B cell (primary cell): ENCODE measurements around the gene NHP2. TPM values are rescaled to one million over a fixed set of nuclear protein-coding genes. Genes with fewer than 3 reads are reported as not detected.

ENCODE experiments used
- ATAC-seq: fragments of 200-7000 bp; cut with Tn5 transposase; one replicate; pipeline ENCODE4 v1.10.0; 2021; ENCODE audit warnings: low read depth, mild to moderate bottlenecking, moderate number of reproducible peaks, moderate library complexity
- CTCF ChIA-PET: fragments of 350-600 bp; sonication (Branson Sonifier 250); formaldehyde crosslinking; loops from one replicate; lab custom pipeline; 2021; ENCODE audit warnings: antibody characterized with exemption, inconsistent platforms; lab: Charles Lee
- POLR2A ChIA-PET: fragments of 350-600 bp; sonication (Branson Sonifier 250); formaldehyde crosslinking; loops from one replicate; lab custom pipeline; 2021; ENCODE audit warnings: antibody characterized with exemption; lab: Charles Lee
- DNase-seq: peaks from one replicate; pipeline ENCODE4 v3.0.0; 2013
- H2AFZ ChIP-seq: 2 replicates; pipeline ENCODE4 v1.6.1; 2012; ENCODE audit warnings: mild to moderate bottlenecking, low read depth, low read length; ENCODE audit not compliant: insufficient read depth, poor library complexity, severe bottlenecking
- H3K27ac ChIP-seq, 2 donors: 1 replicate in 1 of 2; 2 replicates in 1 of 2; pipeline ENCODE4 v1.5.1; 2012 to 2013; ENCODE audit warnings: low read length in 2 of 2, mild to moderate bottlenecking in 2 of 2, moderate library complexity in 1 of 2
- H3K27me3 ChIP-seq, 4 experiments: fragments of 200-600 bp in 1 of 4; sonication (generic) in 1 of 4; replicated peaks in 1 of 4; 1 replicate in 2 of 4; 2 replicates in 2 of 4; pipeline versions ENCODE4 v1.6.1 to v1.7.0; 2013 to 2016; ENCODE audit warnings: low read length in 3 of 4, mild to moderate bottlenecking in 2 of 4, mixed read lengths in 1 of 4, moderate library complexity in 1 of 4; ENCODE audit not compliant: insufficient read depth in 4 of 4, control insufficient read depth in 3 of 4; ENCODE audit errors: control extremely low read depth in 1 of 4
- H3K36me3 ChIP-seq, 2 experiments: replicated peaks in 1 of 2; 1 replicate in 1 of 2; 2 replicates in 1 of 2; pipeline versions ENCODE4 v1.6.1 to v1.7.1; 2013; ENCODE audit warnings: low read length in 1 of 2; ENCODE audit not compliant: insufficient read depth in 2 of 2, control insufficient read depth in 1 of 2; ENCODE audit errors: control extremely low read depth in 1 of 2, extremely low read depth in 1 of 2
- H3K4me1 ChIP-seq, 2 donors: fragments of 200-600 bp in 1 of 2; sonication (generic) in 1 of 2; 1 replicate in 1 of 2; 2 replicates in 1 of 2; pipeline versions ENCODE4 v1.5.1 to v1.6.1; 2013 to 2017; ENCODE audit warnings: low read length in 2 of 2; ENCODE audit not compliant: control insufficient read depth in 2 of 2, insufficient read depth in 2 of 2
- H3K4me2 ChIP-seq: replicated peaks from 2 replicates; pipeline ENCODE3; 2012; ENCODE audit warnings: mild to moderate bottlenecking, low read depth, low read length; ENCODE audit not compliant: poor library complexity, severe bottlenecking
- H3K4me3 ChIP-seq, 5 experiments: fragments of 200-600 bp in 1 of 5; sonication (generic) in 1 of 5; 1 replicate in 3 of 5; 2 replicates in 2 of 5; pipeline versions ENCODE4 v1.5.1 to v1.7.0; 2011 to 2016; ENCODE audit warnings: low read length in 4 of 5, mild to moderate bottlenecking in 4 of 5, low read depth in 2 of 5, control low read depth in 1 of 5, moderate library complexity in 1 of 5; ENCODE audit not compliant: insufficient read depth in 1 of 5; ENCODE audit errors: control extremely low read depth in 1 of 5, extremely low read depth in 1 of 5
- H3K79me2 ChIP-seq: fragments of 200-600 bp; sonication (generic); one replicate; pipeline ENCODE4 v1.6.0; 2016; ENCODE audit warnings: low read length; ENCODE audit not compliant: control insufficient read depth, insufficient read depth
- H3K9ac ChIP-seq: fragments of 200-600 bp; sonication (generic); 2 replicates; pipeline ENCODE4 v1.6.1; 2017; ENCODE audit warnings: mild to moderate bottlenecking, low read length, moderate library complexity
- H3K9me3 ChIP-seq, 3 donors: one replicate each; pipeline versions ENCODE4 v1.6.1 to v1.7.1; 2013; ENCODE audit warnings: low read length in 2 of 3; ENCODE audit not compliant: control insufficient read depth in 2 of 3, insufficient read depth in 1 of 3; ENCODE audit errors: control extremely low read depth in 1 of 3
- H4K20me1 ChIP-seq: 2 replicates; pipeline ENCODE4 v1.6.0; 2012; ENCODE audit warnings: mild to moderate bottlenecking, low read length; ENCODE audit not compliant: insufficient read depth, control insufficient read depth, poor library complexity, severe bottlenecking
- H3K27ac Mint-ChIP-seq: one replicate; pipeline ENCODE4 v1.8.0; 2021; ENCODE audit warnings: mixed read lengths
- H3K27me3 Mint-ChIP-seq: one replicate; pipeline ENCODE4 v1.8.0; 2021; ENCODE audit warnings: mixed read lengths
- H3K4me1 Mint-ChIP-seq: one replicate; pipeline ENCODE4 v1.8.0; 2021; ENCODE audit warnings: mixed read lengths
- H3K4me3 Mint-ChIP-seq: one replicate; pipeline ENCODE4 v1.8.0; 2021; ENCODE audit warnings: mixed read lengths
- H3K9me3 Mint-ChIP-seq: one replicate; pipeline ENCODE4 v1.8.0; 2022; ENCODE audit warnings: mixed read lengths; ENCODE audit not compliant: insufficient read depth
- EZH2 ChIP-seq: IDR thresholded peaks from 2 replicates; pipeline ENCODE4 v1.6.1; 2012; ENCODE audit warnings: borderline replicate concordance, low read depth, mild to moderate bottlenecking, moderate library complexity, low read length; ENCODE audit not compliant: insufficient read depth, poor library complexity, severe bottlenecking
- WGBS: methylation state at CpG from one replicate; pipeline ENCODE4 v1.1.5; 2013; ENCODE audit warnings: missing lambda C conversion rate; ENCODE audit not compliant: insufficient coverage; 5-methylcytosine and 5-hydroxymethylcytosine counted together
- intact Hi-C: fragments of 100-400 bp; cut with micrococcal nuclease; formaldehyde crosslinking; loops from one replicate; pipeline ENCODE4 v1.10.0; 2022
- polyA plus RNA-seq: library from polyadenylated mRNA; depleted of rRNA; stranded (reverse); fragments of >200 nt; gene quantifications from 2 replicates; pipeline ENCODE4 v1.2.3, GENCODE V29; 2012
- total RNA-seq, 2 donors: library from RNA; stranded (reverse); fragments of 120-200 nt in 1 of 2; gene quantifications; 1 replicate in 1 of 2; 2 replicates in 1 of 2; pipeline versions ENCODE4 v1.2.3 to v1.2.4, GENCODE V29; 2013 to 2022
- TF ChIP-seq, protein P1 (sequence below): fragments of 200-600 bp; IDR thresholded peaks from one replicate; pipeline ENCODE4 v1.8.0; 2022; ENCODE audit warnings: antibody characterized with exemption, mild to moderate bottlenecking

Gene NHP2
- total and polyA plus RNA-seq, 2 donors (not counting 1 experiment from before 2014, with no cell fraction given): 66.0 to 99.8 TPM

DNA sequence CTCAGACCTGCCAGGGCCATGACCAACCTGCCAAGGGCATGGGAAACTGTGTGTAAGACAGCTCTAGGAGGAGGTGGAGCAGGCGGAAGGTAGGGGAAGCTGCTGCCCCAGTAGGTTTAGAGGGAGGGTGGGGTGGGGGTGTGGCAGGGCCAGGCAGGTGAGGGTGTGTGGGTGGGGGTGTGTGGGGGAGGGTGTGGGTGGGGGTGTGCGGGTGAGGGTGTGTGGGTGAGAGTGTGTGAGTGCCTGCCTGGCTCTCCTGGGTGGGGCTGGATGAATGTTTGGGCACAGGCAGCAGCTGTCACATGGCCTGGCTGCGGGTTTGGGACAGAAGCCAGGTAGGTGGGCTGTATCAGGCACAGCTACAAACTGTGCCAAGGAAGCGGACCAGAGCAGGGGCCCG is 49.2 kb downstream of the NHP2 start:
- Mint-ChIP-seq H3K4me1 (peaks cover 31% of the 10 kb centered on the region), H3K27me3 (no peaks in the 10 kb centered on the region), H3K9me3 (no peaks in the 10 kb centered on the region), H3K4me3 (no peak overlapping the region), H3K27ac (no peak overlapping the region)
- no peak for ATAC-seq
- intact Hi-C loops: no loop called here
- Histone ChIP-seq H3K36me3 (no peaks in the 10 kb centered on the region), H3K4me1 (peaks cover 16 to 28% of the 10 kb centered on the region in 2 donors), H3K9me3 (no peaks in the 10 kb centered on the region), H2AFZ (no peak overlapping the region), H3K27me3 (no peaks in the 10 kb centered on the region), H3K4me2 (no peak overlapping the region), H3K9ac (no peak overlapping the region), H4K20me1 (no peaks in the 10 kb centered on the region), H3K4me3 (no peak overlapping the region), H3K27ac (no peak overlapping the region), H3K79me2 (no peaks in the 10 kb centered on the region)
- ChIA-PET CTCF (interaction anchor here (1.4 kb wide), 1 partner anchor 12 kb away, joined by 3 read pairs; no protein-coding TSS in a partner anchor), POLR2A (interaction anchor here (1.2 kb wide), 1 partner anchor 11 kb away, joined by 3 read pairs; no protein-coding TSS in a partner anchor)
- TF ChIP-seq, protein P1, sequence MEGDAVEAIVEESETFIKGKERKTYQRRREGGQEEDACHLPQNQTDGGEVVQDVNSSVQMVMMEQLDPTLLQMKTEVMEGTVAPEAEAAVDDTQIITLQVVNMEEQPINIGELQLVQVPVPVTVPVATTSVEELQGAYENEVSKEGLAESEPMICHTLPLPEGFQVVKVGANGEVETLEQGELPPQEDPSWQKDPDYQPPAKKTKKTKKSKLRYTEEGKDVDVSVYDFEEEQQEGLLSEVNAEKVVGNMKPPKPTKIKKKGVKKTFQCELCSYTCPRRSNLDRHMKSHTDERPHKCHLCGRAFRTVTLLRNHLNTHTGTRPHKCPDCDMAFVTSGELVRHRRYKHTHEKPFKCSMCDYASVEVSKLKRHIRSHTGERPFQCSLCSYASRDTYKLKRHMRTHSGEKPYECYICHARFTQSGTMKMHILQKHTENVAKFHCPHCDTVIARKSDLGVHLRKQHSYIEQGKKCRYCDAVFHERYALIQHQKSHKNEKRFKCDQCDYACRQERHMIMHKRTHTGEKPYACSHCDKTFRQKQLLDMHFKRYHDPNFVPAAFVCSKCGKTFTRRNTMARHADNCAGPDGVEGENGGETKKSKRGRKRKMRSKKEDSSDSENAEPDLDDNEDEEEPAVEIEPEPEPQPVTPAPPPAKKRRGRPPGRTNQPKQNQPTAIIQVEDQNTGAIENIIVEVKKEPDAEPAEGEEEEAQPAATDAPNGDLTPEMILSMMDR: no peak
- WGBS: 13% methylated on average over 4 of the region's 5 CpGs
- DNase-seq: no peak

DNA sequence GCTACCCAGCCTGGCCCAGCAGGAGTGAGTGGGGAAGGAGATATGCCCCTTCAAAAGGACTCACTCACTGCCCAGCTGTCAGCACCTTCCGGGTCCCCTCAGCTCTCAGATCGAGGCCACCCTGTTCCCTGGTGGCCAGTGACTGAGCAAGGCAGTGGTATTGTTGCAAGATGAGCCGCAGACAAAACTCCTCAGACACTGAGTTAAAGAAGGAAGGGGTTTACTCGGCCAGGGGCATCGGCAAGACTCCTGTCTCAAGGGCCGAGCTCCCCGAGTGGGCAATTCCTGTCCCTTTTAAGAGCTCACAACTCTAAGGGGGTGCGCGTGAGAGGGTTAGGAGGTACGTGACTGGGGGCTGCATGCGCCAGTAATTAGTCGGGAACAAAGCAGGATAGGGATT is 50.1 kb downstream of the NHP2 start:
- ChIA-PET CTCF (interaction anchor here (1.4 kb wide), 1 partner anchor 13 kb away, joined by 3 read pairs; no protein-coding TSS in a partner anchor), POLR2A (no interaction called here)
- WGBS: no CpG with 5 or more reads among the region's 12 CpGs
- H3K27me3 Mint-ChIP-seq: no peaks in the 10 kb centered on the region
- no peaks in the 10 kb centered on the region for H3K9me3 ChIP-seq
- no peak overlapping the region for H3K4me3 ChIP-seq
- no peak overlapping the region for H3K9ac ChIP-seq
- H2AFZ ChIP-seq: no peak overlapping the region
- H3K4me1 Mint-ChIP-seq: peaks cover 24% of the 10 kb centered on the region
- H3K36me3 ChIP-seq: no peaks in the 10 kb centered on the region
- no peaks in the 10 kb centered on the region for H3K79me2 ChIP-seq
- no peaks in the 10 kb centered on the region for H4K20me1 ChIP-seq
- ATAC-seq (no peak), DNase-seq (no peak)
- H3K4me2 ChIP-seq: no peak overlapping the region
- H3K4me1 ChIP-seq: peaks cover 7 to 19% of the 10 kb centered on the region in 2 donors
- no peak overlapping the region for H3K4me3 Mint-ChIP-seq
- TF ChIP-seq EZH2: no peak
- TF ChIP-seq, protein P1: no peak
- H3K27ac ChIP-seq: no peak overlapping the region
- no peaks in the 10 kb centered on the region for H3K9me3 Mint-ChIP-seq
- no peaks in the 10 kb centered on the region for H3K27me3 ChIP-seq
- H3K27ac Mint-ChIP-seq: no peak overlapping the region
- intact Hi-C loops: no loop called here

Other genes starting within 250 kb of the NHP2 start
- gene PROP1, start 157.6 kb downstream of the NHP2 start, total RNA-seq: not detected in 2 replicates
- gene PROP1, start 157.6 kb downstream of the NHP2 start, polyA plus RNA-seq: not detected in 2 replicates
- 47.2 and 48.7 TPM in 2 replicates for gene N4BP3, start 40.4 kb downstream of the NHP2 start, total RNA-seq
- 13.3 and 18.3 TPM in 2 replicates for gene N4BP3, start 40.4 kb downstream of the NHP2 start, polyA plus RNA-seq
- 52.7 and 53.9 TPM in 2 replicates for gene RMND5B, start 22.9 kb downstream of the NHP2 start, total RNA-seq
- 35.2 and 46.1 TPM in 2 replicates for gene RMND5B, start 22.9 kb downstream of the NHP2 start, polyA plus RNA-seq
- gene GMCL2, start 33.5 kb upstream of the NHP2 start, total RNA-seq: not detected in 2 replicates
- not detected in 2 replicates for gene GMCL2, start 33.5 kb upstream of the NHP2 start, polyA plus RNA-seq
- 70.6 and 75.1 TPM in 2 replicates for gene HNRNPAB, start 50.6 kb upstream of the NHP2 start, total RNA-seq
- 25.1 and 35.0 TPM in 2 replicates for gene HNRNPAB, start 50.6 kb upstream of the NHP2 start, polyA plus RNA-seq
- 263 and 275 TPM in 2 replicates for gene PHYKPL, start 78.9 kb upstream of the NHP2 start, total RNA-seq
- 295 and 313 TPM in 2 replicates for gene PHYKPL, start 78.9 kb upstream of the NHP2 start, polyA plus RNA-seq